ENCODE data around the gene LRPPRC.

LRPPRC gene

GRCh38 chr2:43896906-43897305 lies 98.9 kb downstream of the LRPPRC start:
- Histone ChIP-seq H2AFZ (ENCODE audit: low read depth) (no peak overlapping the region), H3K4me2 (no peak overlapping the region), H3K4me3 (IDR thresholded peaks at IDR 0.05; ENCODE audit: insufficient read depth, low read depth, low read length) (no peak overlapping the region), H3K79me2 (ENCODE audit: insufficient read depth, low read depth) (no peaks in the 10 kb centered on the region), H3K27me3 (ENCODE audit: insufficient read depth, low read depth) (no peaks in the 10 kb centered on the region), H3K27ac (no peak overlapping the region), H3K36me3 (ENCODE audit: insufficient read depth) (peaks cover 25% of the 10 kb centered on the region; the same call in 1 of the 2 replicates), H4K20me1 (ENCODE audit: insufficient read depth) (no peaks in the 10 kb centered on the region), H3K9ac (no peak overlapping the region), H3K4me1 (ENCODE audit: low read depth, poor library complexity, severe bottlenecking) (no peaks in the 10 kb centered on the region)
- no peak for TF ChIP-seq CTCF (conservative IDR thresholded peaks at IDR 0.05; ENCODE audit: low read depth, low read length)

- TF ChIP-seq CTCF (conservative IDR thresholded peaks at IDR 0.05; ENCODE audit: low read depth, low read length), result no peak
- no peak overlapping the region for H3K4me3 ChIP-seq (IDR thresholded peaks at IDR 0.05; ENCODE audit: insufficient read depth, low read depth, low read length)
- no peak overlapping the region for H3K4me2 ChIP-seq
- no peaks in the 10 kb centered on the region for H3K79me2 ChIP-seq (ENCODE audit: insufficient read depth, low read depth)
- no peak overlapping the region for H3K9ac ChIP-seq
- no peak overlapping the region for H2AFZ ChIP-seq (ENCODE audit: low read depth)
- H3K36me3 ChIP-seq (ENCODE audit: insufficient read depth), result peaks cover 30% of the 10 kb centered on the region; the same call in 1 of the 2 replicates
- no peaks in the 10 kb centered on the region for H3K27me3 ChIP-seq (ENCODE audit: insufficient read depth, low read depth)
- no peaks in the 10 kb centered on the region for H4K20me1 ChIP-seq (ENCODE audit: insufficient read depth)
- no peaks in the 10 kb centered on the region for H3K4me1 ChIP-seq (ENCODE audit: low read depth, poor library complexity, severe bottlenecking)
- H3K27ac ChIP-seq, result no peak overlapping the region
Observed at GRCh38 chr2:43894743-43895142, 101.0 kb downstream of the LRPPRC start.

GRCh38 chr2:43890855-43891254 lies 104.9 kb downstream of the LRPPRC start:
- no peaks in the 10 kb centered on the region for H3K4me1 ChIP-seq (ENCODE audit: low read depth, poor library complexity, severe bottlenecking)
- H3K27ac ChIP-seq, result no peak overlapping the region
- H3K9ac ChIP-seq, result no peak overlapping the region
- H2AFZ ChIP-seq (ENCODE audit: low read depth), result no peak overlapping the region
- H4K20me1 ChIP-seq (ENCODE audit: insufficient read depth), result no peaks in the 10 kb centered on the region
- H3K36me3 ChIP-seq (ENCODE audit: insufficient read depth), result peaks cover 25% of the 10 kb centered on the region; the same call in 1 of the 2 replicates
- no peaks in the 10 kb centered on the region for H3K79me2 ChIP-seq (ENCODE audit: insufficient read depth, low read depth)
- no peak for TF ChIP-seq CTCF (conservative IDR thresholded peaks at IDR 0.05; ENCODE audit: low read depth, low read length)
- no peak overlapping the region for H3K4me3 ChIP-seq (IDR thresholded peaks at IDR 0.05; ENCODE audit: insufficient read depth, low read depth, low read length)
- H3K4me2 ChIP-seq, result no peak overlapping the region
- no peaks in the 10 kb centered on the region for H3K27me3 ChIP-seq (ENCODE audit: insufficient read depth, low read depth)

- Histone ChIP-seq H4K20me1 (ENCODE audit: insufficient read depth) (no peaks in the 10 kb centered on the region), H2AFZ (ENCODE audit: low read depth) (no peak overlapping the region), H3K27ac (no peak overlapping the region), H3K9ac (no peak overlapping the region), H3K4me3 (IDR thresholded peaks at IDR 0.05; ENCODE audit: insufficient read depth, low read depth, low read length) (no peak overlapping the region), H3K27me3 (ENCODE audit: insufficient read depth, low read depth) (no peaks in the 10 kb centered on the region), H3K36me3 (ENCODE audit: insufficient read depth) (peaks cover 20% of the 10 kb centered on the region; the same call in 1 of the 2 replicates), H3K4me2 (no peak overlapping the region), H3K79me2 (ENCODE audit: insufficient read depth, low read depth) (no peaks in the 10 kb centered on the region), H3K4me1 (ENCODE audit: low read depth, poor library complexity, severe bottlenecking) (no peaks in the 10 kb centered on the region)
- TF ChIP-seq CTCF (conservative IDR thresholded peaks at IDR 0.05; ENCODE audit: low read depth, low read length), result no peak
Observed at GRCh38 chr2:43889416-43889815, 106.4 kb downstream of the LRPPRC start.

Measured in KMS-11 (cell line).